GM10266 (cell line): Measurements from ENCODE around the gene PFKFB2.

Experiments
- DNase-seq: peaks from one replicate; pipeline ENCODE4 v3.0.0; 2012; ENCODE audit errors: extremely low spot score
- TF ChIP-seq, protein P1 (sequence below): IDR thresholded peaks from 2 replicates; pipeline ENCODE4 v1.5.1; 2012; ENCODE audit warnings: mild to moderate bottlenecking, low read depth; ENCODE audit not compliant: control insufficient read depth, insufficient read depth; ENCODE audit errors: missing control alignments

The PFKFB2 gene

DNA sequence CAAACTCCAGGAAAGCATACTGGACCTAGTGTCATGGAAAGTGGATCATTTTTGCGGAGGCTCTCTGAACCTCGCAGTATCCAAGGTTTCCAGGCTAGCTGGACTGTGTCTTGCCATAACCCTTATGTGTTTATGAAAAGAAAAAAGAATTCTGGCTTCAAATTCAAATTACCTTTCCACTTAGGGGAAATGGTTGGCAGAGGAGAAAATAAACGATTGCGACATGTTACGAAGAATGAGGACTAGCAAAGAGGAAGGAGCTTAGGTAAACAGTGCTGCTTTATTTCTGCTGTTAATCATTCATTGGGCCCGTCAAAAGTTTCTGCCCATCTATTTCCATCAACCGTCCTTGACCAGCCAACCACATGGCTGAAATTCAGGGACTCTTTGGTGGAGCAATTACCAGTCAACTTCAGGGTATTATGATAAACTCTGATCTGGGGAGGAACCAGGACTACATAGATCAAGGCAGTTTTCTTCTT is 50.9 kb downstream of the PFKFB2 start, which contains the start of gene C4BPA:
Gene C4BPA (plus strand): TSS at position 342 of the 482 bp plus-strand sequence. CDS start 8,793 bp downstream, outside the sequence.
- TF ChIP-seq, protein P1, sequence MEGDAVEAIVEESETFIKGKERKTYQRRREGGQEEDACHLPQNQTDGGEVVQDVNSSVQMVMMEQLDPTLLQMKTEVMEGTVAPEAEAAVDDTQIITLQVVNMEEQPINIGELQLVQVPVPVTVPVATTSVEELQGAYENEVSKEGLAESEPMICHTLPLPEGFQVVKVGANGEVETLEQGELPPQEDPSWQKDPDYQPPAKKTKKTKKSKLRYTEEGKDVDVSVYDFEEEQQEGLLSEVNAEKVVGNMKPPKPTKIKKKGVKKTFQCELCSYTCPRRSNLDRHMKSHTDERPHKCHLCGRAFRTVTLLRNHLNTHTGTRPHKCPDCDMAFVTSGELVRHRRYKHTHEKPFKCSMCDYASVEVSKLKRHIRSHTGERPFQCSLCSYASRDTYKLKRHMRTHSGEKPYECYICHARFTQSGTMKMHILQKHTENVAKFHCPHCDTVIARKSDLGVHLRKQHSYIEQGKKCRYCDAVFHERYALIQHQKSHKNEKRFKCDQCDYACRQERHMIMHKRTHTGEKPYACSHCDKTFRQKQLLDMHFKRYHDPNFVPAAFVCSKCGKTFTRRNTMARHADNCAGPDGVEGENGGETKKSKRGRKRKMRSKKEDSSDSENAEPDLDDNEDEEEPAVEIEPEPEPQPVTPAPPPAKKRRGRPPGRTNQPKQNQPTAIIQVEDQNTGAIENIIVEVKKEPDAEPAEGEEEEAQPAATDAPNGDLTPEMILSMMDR, result no peak
- no peak for DNase-seq

DNA sequence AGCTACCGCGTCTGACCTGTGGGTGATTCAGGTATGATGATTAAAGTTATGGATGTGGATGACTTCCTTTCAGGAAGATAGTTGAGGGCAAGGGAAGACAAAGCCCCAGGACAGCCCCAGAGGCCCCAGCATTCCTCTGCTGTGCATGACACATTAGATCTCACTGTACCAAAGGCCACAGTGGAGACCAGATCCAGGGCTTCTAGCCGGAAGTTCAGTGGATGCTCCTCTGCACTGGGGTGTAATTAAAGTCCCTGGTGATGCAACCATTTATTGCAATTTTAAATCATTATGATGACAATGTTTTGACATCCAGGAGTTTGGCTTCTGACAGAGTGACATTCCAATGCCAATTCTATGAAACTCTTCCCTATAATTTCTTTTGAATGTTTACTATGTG is 55.9 kb downstream of the PFKFB2 start:
- no peak for DNase-seq
- TF ChIP-seq, protein P1, result no peak

GRCh38 chr1:207112616-207113296 is 59.7 kb downstream of the PFKFB2 start:
- DNase-seq, result no peak
- TF ChIP-seq, protein P1, result no peak

GRCh38 chr1:207115269-207115668 is 62.2 kb downstream of the PFKFB2 start:
- TF ChIP-seq, protein P1, result no peak
- DNase-seq, result no peak

DNA sequence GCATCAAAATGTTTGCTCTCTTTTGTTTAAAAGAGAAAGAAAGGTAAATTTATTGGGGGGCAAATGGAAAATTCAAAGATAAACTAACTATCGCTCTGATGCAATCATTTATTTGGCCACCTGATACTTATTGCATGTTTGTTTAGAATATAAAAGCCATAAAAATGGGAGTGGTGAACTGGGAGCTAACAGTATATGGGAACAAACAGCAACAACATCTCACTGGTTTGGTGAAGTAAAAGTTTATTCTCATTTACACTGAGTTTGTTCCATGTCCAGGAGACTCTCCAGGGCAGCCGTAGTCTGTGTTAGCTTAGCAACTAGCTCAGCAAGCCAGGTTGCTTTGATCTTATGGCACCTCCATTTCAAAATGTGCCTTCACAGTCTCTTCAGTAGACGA is 71.3 kb downstream of the PFKFB2 start:
- DNase-seq, result no peak
- TF ChIP-seq, protein P1, result no peak

GRCh38 chr1:207128336-207128921 is 75.4 kb downstream of the PFKFB2 start:
- TF ChIP-seq, protein P1, result no peak
- DNase-seq, result no peak

GRCh38 chr1:207129053-207129452 is 76.0 kb downstream of the PFKFB2 start:
- TF ChIP-seq, protein P1, result no peak
- DNase-seq, result no peak
